COR-L47 (cell line): ENCODE data around the gene JAG1.

Source experiments
- DNase-seq: peaks from one replicate; lab custom pipeline; 2025; lab: John Stamatoyannopoulos, UW

JAG1 gene

DNA sequence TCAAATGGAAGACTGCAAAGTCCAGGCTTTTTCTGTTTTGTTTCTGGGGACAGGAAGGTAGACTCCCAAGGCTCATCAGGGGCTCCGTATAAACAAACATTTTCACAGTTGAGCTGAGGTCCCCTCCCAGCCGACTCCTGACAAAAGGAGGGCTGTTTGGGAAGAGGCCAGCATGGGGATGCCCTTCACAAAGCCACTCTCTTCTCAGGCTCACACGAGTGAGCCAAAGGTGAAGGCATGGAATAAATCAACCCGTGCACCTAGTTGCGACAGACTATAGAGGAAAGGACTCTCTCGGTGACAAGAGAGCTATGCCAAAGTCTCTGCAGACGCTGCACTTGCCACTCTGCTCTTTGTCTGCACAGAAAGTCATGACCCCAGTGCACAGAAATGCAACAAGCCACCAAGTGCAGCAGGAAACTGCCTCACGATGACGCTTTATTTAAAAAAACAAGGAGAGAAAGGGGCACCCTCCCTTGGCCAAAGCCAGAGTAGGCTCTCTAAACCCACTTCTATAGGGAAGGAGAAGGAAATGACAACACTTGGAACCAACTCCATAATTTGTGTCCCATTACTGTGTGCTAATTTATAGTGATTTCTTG, 21.0 kb downstream of the JAG1 start:
- DNase-seq: no peak

DNA sequence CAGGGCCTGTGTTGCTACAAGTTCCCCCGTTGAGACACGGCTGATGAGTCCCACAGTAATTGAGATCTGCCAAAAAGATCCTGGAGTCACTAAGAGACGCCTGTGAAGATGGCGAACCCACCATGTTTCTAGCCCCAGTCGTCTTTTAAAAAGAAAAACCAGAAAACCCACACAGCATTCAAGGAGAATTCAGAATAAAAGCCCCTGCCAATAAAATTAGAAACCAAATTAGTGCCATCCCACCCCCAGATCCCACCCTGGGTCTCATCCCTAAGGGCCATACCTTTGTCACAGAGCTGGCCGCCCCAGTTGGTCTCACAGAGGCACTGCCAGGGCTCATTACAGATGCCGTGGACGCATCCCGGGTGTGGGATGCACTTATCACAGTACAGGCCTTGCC, 21.6 kb downstream of the JAG1 start:
- no peak for DNase-seq

DNA sequence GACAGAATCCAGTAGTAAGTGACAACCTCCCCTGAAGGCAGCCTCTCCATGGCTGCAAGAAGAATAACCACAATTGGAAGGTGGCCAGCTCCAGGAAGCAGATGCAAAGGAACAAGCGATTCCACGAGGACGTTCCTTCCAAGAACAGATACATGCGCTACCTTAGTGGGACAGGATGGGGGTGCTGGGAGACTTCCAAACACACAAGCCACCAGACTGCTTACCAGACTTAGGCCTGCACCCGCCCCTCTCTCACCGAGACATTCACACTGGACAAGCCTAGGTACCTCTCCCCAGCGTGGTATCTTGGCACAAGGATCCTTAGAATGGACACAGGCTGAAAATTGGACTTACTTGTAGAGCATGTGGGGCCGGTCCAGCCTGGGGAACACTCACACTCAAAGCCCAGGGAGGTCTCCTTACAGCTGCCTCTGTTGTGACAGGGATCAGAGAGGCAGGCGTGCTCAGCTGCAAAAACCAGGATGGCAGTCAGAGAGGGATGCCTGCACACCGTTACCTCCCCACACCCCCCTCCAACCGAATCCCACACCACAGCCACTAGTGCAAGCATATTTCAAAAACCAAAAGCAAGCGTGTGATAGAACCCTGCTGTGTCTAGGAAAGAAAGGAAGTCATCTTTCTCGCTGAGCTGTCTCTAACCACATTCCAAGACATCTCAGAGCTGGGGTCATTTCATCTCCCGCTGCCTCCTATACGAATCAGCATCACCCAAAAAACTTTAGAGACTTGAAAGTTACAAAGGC, 22.4 kb downstream of the JAG1 start:
- DNase-seq: no peak

DNA sequence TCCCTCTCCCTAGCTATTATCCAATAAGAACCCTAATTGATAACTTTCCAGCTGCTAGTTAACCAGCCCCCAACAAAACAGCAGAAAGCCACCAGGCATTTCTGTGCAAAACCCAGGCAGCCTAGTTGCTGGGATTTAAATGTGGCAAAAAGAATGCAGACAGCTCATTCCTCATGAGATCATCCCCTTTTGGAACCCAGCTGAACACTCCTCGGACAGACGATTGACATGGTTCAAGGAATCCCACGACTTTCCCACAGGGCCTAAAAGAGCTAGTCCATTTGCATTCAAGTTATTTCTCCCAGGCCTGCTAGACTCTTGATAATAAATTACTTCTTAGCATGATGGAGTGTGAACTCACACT, 24.0 kb downstream of the JAG1 start:
- DNase-seq: no peak

DNA sequence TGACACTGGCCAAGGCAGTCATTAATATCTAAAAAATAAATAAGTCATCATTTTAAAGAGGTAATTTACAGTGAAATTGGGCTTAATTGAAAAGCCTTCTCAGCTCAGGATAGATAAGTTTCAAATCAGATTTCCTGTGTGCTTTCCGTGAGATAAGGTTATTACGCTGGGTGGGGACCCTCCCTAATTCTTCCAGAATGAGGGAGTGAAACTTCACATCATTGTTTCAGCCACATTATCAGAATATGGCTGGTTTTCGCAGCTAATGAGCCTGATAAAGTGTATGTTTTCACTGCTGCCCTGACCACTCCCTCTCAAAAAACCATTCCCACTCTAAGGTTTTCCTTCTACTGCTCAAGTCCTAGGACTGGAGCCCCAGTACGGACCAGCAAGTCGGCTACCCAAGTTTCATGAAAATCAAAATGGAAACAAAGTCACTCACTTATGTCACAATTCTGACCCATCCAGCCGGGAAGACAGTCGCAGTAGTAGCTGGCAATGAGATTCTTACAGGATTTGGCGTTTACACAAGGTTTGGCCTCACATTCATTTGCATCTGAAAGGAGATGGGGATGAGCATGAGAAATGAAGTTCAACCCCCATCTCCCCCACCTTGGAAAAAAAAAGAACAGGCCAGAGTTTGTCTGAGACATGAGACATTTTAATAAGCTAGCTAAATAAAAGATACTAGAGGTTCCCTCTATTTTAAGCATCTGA, 24.6 kb downstream of the JAG1 start:
- no peak for DNase-seq

DNA sequence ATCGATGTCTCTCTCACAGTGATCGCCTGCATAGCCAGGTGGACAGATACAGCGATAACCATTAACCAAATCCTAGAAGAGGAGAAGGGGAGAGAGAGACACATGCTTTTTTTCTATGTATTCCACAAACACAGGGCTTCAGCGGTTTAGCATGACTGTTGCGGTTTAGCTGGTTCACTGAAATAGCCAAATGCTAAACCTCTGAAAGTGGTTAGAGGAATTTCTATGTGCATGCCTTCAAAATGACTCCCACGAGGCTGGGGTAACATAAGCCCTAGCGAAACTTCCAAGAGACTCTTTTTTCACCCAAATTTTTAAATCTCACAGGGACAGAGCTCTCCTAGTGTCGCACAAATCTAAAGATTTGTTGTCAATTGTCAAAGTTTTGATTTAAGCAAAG, 25.1 kb downstream of the JAG1 start:
- DNase-seq: no peak

DNA sequence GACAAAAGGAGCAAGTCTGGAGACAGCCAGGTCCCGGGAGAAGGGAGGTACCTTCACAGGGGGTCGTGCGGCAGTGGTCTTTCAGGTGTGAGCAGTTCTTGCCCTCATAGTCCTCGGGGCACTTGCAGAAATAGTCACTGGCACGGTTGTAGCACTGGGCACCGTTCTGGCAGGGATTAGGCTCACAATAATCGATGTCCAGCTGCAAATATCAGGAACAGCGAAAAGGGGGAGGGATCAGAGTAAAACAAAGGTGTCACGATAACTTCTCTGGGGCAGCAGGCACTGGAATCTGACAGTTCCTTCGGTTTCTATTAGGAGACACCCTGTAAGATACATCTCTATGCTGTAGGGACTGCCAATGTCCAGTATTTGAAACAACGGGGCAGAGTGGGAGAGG, 25.9 kb downstream of the JAG1 start:
- no peak for DNase-seq

DNA sequence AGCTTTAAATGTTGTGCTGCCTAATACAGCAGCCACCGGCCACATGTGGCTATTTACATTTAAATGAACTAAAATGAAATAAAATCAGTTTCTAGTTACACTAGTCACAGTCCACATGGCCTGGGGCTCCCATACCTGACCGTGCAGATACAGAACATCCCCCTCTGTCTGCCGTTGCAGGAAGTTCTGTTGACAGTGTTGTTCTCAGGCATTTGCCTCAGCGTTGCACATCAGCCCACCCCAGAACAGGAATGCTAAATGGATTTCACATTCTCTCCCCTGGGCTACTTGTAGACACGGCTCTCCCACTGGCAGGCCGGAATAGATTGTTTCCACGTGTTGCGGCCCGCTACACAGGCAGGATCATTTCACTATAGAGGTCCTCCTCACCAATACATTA, 26.3 kb downstream of the JAG1 start:
- DNase-seq: no peak

DNA sequence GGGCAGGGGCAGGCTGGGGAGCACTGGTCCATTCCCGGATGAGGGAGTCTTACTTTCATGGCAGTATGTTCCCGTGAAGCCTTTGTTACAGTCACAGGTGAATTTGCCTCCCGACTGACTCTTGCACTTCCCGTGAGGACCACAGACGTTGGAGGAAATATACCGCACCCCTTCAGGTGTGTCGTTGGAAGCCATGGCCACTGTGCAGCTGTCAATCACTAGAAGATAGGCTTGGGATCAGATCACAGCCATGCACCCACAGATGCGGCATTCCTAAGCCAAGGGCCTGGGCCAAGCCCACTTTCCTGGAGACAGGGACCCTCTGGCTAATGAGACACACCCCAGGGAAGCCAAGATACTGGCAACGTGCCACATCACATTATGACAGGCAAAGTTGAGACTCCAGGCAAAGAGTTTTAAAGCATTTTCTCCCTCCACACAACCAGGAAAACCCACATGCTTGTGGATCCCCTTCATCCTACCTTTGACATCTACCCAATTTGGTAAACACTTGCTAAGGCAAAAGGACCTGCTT, 26.8 kb downstream of the JAG1 start:
- no peak for DNase-seq

DNA sequence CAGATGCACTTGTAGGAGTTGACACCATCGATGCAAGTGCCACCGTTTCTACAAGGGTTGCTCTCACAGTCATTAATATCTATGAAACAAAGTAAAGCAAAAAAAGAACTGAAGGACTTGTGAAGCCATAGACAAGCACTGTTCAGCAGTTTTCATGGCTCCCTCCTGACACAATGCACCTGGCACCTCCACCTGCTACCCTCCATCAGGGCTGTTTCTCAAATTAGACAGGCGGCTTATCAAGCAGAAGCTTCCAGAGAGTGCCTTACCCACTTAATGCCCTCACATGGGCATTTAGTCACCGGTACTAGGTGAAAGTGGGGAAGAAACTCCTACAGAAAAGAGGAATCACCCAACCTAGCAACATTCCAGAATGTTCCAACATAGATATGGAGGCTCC, 27.8 kb downstream of the JAG1 start:
- no peak for DNase-seq

DNA sequence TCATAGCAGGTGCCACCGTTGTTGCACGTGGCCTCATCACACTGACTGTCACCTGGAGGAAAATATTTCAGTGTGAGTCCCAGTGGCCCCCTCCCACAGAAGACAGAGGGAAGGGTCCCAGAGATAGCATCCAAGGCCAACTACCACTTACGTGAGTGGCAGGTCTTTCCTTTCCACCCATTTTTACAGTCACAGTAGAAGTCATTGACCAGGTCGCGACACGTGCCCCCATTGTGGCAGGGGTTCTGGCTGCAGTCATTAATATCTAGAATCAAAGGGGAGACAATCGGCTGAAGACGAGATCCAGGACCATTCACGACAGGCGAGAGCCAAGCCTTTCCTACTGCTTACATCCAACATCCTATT, 28.6 kb downstream of the JAG1 start:
- DNase-seq: no peak

DNA sequence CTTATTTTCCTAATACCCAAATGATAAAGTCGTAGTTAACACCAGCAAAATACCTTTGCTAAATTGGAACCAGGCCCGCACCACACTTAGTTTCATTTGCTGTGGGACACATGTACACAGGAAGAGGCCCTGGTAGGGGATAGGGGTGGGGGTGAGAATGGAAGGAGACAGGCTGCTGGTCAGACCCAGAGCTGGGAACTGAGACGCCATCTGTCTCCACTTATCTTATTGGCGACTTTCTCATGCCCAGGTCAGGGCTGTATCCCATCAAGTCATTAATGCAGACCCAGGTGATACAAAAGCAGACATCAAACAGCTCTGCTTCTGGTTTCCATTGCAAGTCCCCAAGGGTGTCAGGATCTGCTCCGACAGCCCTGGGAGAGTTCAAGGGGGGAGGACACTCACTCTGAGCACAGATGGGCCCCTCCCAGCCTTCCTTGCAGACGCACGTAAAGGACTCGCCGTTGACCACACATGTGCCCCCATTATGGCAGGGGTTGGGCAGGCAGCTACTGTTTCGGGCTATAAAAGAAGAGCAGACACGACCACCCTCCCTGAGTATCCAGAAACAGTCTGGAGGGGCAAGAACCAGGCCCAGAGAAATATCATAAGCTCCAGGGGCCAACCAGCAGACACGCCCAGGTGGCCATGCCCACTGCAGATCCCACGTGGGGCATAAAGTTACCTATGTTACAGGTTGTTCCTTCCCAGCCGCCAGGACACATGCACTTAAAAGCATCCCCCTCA, 29.2 kb downstream of the JAG1 start:
- no peak for DNase-seq

DNA sequence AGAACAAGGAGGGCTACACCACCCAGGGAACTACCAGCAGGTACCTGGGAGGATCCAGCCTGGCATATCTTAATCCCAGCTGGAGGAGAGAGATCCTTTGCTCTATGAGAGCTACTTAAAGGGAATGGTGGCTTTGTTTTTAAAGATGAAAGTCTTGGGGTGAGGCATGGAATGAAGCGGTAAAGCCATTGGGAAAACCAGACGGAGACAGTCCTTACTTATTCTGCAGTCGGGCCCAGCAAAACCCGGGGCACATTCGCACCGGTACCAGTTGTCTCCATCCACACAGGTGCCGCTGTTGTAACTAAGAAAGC, 30.3 kb downstream of the JAG1 start:
- DNase-seq: no peak

DNA sequence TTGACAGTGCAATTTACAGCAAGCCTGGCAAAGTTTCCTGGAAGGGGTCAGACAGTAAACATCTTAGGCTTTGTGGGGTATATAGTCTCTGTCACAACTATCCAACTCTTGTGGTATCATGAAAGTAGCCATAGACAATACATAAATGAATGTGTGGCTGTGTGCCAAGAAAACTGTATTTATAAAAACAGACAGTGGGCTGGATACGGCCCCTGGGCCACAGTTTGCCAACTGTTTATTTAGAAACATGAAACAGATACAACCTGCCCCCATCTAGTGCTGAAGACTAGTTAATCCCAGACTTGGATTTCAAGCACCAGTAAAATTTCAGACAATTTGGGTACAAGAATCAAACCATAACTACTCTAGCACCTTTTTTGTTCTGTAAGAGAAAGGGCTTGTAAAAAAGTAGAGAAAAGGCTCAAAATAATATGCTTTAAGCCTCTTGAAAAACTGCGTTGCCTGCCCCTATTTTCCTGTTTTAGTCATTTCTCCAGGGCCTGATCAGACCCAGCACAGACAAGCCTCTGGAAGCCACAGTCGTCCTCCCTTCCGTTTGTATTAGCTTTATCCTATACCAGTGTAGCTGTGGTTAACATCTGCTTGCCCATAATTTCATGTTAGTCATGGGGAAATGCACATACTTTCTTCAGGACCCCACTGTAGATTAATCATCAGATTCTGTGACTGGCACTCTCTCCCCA, 30.8 kb downstream of the JAG1 start:
- peak; percentile 65 for DNase-seq

DNA sequence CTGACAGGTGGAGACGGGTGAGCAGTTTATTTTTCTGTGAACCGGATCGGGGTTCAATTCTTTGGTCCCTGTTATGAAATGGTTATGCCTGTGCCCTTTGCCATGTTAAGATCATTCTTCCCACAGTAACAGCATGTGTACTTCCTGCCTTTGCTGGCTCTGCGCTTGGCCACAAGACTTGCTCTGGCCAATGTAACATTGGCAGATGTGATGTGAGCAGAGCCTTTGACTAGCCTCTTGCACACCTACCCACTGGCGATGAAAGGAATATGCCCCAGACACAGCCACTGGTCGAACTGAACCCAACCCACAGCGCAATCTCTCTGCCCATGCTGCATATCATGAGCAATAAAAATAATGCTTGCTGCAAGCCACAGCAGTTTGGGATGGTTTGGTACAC, 31.9 kb downstream of the JAG1 start:
- DNase-seq: no peak

DNA sequence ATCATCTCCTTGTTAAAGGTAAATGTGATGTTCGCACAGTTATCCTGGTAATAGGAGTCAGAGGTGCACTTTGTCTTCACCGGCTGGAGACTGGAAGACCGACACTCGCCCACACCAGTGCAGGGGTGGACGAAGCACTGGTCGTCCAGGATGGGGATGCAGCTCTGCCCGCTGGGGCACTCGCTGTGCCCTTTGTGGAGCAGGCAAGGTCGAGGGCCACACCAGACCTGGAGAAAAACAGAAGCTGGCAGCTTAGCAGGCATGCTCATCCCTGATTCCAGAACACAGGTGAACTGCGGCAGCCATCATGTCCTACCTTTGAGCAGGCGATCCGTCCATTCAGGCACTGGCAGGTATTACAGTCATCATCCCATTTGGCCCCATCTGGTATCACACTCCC, 32.3 kb downstream of the JAG1 start:
- DNase-seq: no peak

DNA sequence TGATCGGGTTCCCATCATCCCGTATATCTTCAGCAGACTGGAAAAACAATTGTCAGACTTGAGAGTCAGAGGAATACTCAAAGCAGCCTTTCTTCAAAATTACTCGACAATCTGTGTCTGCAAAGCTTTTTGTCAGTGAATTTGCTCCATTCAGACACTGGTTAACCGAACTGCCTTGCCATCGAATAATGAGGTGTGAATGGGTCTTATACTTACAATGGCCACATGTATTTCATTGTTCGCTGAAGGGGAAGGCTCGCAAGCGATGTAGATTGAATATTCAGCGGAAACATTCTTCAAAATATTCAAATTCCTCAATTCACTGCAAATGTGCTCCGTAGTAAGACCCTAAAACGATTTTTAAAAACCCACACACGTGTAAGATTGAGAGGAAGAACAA, 32.9 kb downstream of the JAG1 start:
- DNase-seq: no peak

DNA sequence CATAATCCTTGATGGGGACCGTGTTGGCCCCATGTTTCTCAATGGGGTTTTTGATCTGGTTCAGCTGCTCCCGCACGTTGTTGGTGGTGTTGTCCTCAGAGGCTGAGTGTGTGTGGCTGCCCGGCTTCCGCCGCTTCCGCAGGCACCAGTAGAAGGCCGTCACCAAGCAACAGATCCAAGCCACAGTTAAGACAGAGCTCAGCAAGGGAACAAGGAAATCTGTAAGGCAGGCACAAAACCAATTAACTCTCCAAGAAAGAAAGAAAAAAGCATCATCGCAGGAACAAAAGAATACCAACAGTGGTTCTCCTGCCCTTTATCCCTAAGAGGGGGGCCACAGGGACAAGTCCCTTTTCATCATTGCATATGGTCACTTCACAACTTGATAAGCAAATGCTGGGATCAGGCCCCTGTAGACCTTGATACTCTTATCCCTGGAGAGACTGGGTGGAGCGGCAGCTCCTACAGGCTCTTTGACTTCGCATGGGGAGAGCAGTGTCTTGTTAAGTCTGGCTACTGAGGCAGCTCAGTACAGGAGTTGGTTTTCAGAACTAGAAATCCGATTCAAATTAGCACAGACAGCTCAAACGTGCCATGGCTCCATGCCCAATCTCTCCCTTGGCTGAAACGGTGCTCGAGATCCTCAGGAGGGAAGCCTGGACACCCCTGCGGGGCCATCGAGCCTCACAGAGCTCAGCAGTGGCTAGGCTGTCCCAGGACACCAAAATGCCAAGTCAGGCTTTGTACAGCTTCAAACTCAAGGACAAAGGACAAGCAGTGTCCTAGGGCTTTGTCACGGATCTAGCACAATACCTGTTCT, 33.9 kb downstream of the JAG1 start:
- no peak for DNase-seq

DNA sequence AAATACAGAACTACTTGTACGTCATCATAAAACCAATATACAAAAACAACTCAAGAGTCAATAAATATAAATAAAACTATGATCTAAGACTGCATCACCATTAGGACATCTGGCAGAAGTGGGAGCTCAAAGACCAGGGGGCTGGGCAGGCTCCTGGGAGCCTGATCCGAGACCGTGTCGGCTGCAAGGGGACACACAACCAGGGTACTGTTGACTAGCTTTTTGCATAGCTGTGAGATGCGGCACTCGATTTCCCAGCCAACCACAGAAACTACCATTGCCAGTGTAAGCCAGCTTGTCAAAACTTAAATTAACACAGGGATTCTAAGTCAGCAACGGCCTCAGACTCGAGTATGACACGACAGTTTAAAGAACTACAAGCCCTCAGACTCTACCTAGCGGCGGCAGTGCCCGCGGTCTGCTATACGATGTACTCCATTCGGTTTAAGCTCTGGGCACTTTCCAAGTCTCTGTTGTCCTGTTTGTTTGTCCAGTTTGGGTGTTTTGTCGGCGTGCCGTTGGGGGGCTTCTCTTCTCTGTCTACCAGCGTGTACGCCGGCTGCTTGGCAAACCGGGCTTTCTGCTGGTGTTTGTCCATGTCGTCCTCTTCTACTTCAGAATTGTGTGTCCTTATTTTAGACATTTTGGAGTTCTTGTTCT, 34.6 kb downstream of the JAG1 start:
- DNase-seq: no peak

DNA sequence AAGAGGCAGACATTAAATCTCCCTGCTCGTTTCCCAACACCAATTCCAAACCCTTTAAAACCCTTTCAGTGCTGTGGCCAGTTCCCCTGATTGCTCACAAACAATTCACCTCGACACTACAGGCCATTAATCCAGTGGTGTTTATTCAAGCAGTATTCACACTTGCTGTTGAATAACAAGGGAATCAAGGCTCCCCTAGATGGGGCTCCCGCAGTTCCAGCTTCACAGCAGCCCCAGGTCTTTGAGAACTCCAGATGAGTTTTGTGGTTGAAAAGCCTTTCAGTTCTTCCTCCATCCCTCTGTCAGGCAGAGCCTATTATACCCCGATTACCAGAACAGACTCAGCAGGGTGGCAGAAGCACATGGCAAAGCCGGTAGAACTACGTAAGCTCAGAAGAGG, 36.2 kb downstream of the JAG1 start:
- no peak for DNase-seq
